HepG2 (cell line): Measurements from ENCODE around the gene LRBA. TPM values are rescaled to one million over a fixed set of nuclear protein-coding genes. Genes with fewer than 3 reads are reported as not detected.
A peak's percentile ranks its signal among the peaks of the same experiment; 100 is the strongest.

Experiments used
- ATF7-NPFF ChIP-seq: sonication (generic); formaldehyde crosslinking; IDR thresholded peaks from 2 replicates; pipeline ENCODE4 v1.8.1; 2023; ENCODE audit warnings: mild to moderate bottlenecking, low read depth, missing genetic modification reagents, moderate library complexity
- ESRRA ChIP-seq: sonication (generic); formaldehyde crosslinking; IDR thresholded peaks from 2 replicates; pipeline ENCODE4 v1.5.1; 2020; ENCODE audit warnings: mild to moderate bottlenecking, low read depth, missing genetic modification reagents
- HDAC1 ChIP-seq: sonication (generic); formaldehyde crosslinking; IDR thresholded peaks from 2 replicates; pipeline ENCODE4 v1.5.1; 2020; ENCODE audit warnings: mild to moderate bottlenecking, missing genetic modification reagents
- HDAC2 ChIP-seq: sonication (generic); formaldehyde crosslinking; IDR thresholded peaks from 2 replicates; pipeline ENCODE4 v1.4.0; 2020; ENCODE audit warnings: missing genetic modification reagents
- HHEX ChIP-seq: IDR thresholded peaks from 2 replicates; pipeline ENCODE4 v1.6.1; 2016; ENCODE audit warnings: control low read depth
- MIER3 ChIP-seq: IDR thresholded peaks from 2 replicates; pipeline ENCODE4 v1.6.1; 2016; ENCODE audit warnings: missing compliant biosample characterization, borderline replicate concordance
- ZBTB8A ChIP-seq: sonication (generic); formaldehyde crosslinking; IDR thresholded peaks from 2 replicates; pipeline ENCODE4 v1.4.0; 2020; ENCODE audit warnings: mild to moderate bottlenecking, low read depth, missing genetic modification reagents, borderline replicate concordance
- ZNF841 ChIP-seq: sonication (generic); formaldehyde crosslinking; IDR thresholded peaks from 2 replicates; pipeline ENCODE4 v1.8.1; 2023; ENCODE audit warnings: missing genetic modification reagents, borderline replicate concordance
- ZSCAN9 ChIP-seq: IDR thresholded peaks from 2 replicates; pipeline ENCODE4 v1.6.1; 2016; ENCODE audit warnings: borderline replicate concordance
- polyA plus RNA-seq, 8 experiments: library from polyadenylated mRNA; depleted of rRNA in 3 of 8; stranded (reverse) in 7 of 8; unstranded in 1 of 8; fragments of >200 nt; fragmentation: Illumina TruSeq in 4 of 8; extraction: Trizol in 4 of 8; gene quantifications; 2 replicates each; pipeline versions ENCODE4 v1.2.1 to v1.2.3, GENCODE V29; 2011 to 2016; ENCODE audit warnings: low read depth in 4 of 8, missing spikeins in 1 of 8, mixed read lengths in 1 of 8; ENCODE audit not compliant: insufficient read depth in 1 of 8
- total RNA-seq, 5 experiments: library from RNA; depleted of rRNA; stranded (reverse); fragments of >200 nt; fragmentation: Illumina TruSeq; extraction: Trizol; gene quantifications; 2 replicates each; pipeline ENCODE4 v1.2.3, GENCODE V29; 2016; ENCODE audit warnings: low read depth in 1 of 5
- TF ChIP-seq, protein P1 (sequence below): IDR thresholded peaks from 2 replicates; pipeline ENCODE4 v1.6.1; 2012; ENCODE audit warnings: low read depth, low read length, improper control_type of control experiment
- TF ChIP-seq, protein P2 (sequence below): sonication (generic); formaldehyde crosslinking; IDR thresholded peaks from 2 replicates; pipeline ENCODE4 v1.4.0; 2020; ENCODE audit warnings: mild to moderate bottlenecking, missing genetic modification reagents, borderline replicate concordance
- TF ChIP-seq, protein P3 (sequence below): sonication (generic); formaldehyde crosslinking; IDR thresholded peaks from 2 replicates; pipeline ENCODE4 v1.8.0; 2022; ENCODE audit warnings: missing genetic modification reagents, low read depth, mild to moderate bottlenecking, borderline replicate concordance
- TF ChIP-seq, protein P4 (sequence below): sonication (generic); formaldehyde crosslinking; IDR thresholded peaks from 2 replicates; pipeline ENCODE4 v1.5.1; 2020; ENCODE audit warnings: mild to moderate bottlenecking, missing genetic modification reagents, moderate library complexity
- TF ChIP-seq, protein P5 (sequence below): sonication (generic); formaldehyde crosslinking; IDR thresholded peaks from 2 replicates; pipeline ENCODE4 v1.5.0; 2020; ENCODE audit warnings: mild to moderate bottlenecking, low read depth, missing genetic modification reagents, borderline replicate concordance
- TF ChIP-seq, protein P6 (sequence below): IDR thresholded peaks from 2 replicates; pipeline ENCODE4 v1.6.1; 2016; ENCODE audit warnings: low read depth, borderline replicate concordance

Gene LRBA
- total and polyA plus RNA-seq, 2 of the 13 experiments (the other 11 are each of a cell fraction or from before 2014, with no cell fraction given), result 21.0 to 37.2 TPM

DNA sequence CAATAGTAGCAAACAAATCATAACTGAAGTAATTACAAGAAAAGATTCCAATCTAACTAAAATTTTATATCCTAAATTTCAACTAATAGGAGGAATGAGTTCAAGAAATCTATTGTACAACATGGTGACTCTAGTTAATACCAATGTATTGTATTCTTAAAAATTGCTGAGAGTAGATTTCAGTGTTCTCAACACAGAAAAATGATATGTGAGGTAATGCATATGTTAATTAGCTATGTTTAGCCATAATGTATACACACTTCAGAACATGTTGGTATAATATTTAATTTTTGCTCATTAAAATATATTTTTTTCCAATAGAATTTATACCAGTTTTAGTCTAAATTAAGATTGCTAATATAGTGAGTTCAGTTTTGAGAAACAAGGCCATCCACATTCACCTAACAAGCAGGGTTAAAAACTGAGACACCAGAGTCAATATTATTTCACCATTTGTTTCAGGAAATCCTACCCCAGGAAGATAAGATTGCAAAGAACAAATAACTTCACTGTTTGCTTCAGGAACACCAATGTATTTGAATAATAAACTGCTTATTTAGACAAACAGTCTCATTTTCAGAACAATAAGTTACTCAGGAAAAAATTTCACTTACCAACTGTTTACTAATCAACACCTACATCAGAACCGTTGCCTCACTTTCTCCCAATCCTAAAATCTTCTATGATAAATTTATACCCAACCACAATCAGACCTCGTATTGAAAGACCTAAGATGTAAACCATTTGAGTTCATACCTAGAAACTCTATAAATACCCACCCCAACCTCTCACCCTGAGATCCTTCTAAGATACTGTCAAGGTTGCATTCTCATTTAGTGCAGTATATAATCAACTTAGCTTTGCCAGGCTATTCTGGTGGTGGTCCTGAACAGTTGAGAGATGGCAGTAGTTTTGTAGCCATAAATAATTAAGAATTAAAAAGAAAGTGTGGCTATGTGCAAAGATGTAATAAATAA is 300.3 kb downstream of the LRBA start (continued):
- TF ChIP-seq, protein P1, sequence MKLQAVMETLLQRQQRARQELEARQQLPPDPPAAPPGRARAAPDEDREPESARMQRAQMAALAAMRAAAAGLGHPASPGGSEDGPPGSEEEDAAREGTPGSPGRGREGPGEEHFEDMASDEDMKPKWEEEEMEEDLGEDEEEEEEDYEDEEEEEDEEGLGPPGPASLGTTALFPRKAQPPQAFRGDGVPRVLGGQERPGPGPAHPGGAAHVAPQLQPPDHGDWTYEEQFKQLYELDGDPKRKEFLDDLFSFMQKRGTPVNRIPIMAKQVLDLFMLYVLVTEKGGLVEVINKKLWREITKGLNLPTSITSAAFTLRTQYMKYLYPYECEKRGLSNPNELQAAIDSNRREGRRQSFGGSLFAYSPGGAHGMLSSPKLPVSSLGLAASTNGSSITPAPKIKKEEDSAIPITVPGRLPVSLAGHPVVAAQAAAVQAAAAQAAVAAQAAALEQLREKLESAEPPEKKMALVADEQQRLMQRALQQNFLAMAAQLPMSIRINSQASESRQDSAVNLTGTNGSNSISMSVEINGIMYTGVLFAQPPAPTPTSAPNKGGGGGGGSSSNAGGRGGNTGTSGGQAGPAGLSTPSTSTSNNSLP, result 0 out of 2 replicates have a peak, but pooled peaks have one; percentile 35
- peak; percentile 50; the same call in 1 of the 2 replicates for TF ChIP-seq MIER3
- TF ChIP-seq ZNF841, result no peak
- TF ChIP-seq, protein P2, sequence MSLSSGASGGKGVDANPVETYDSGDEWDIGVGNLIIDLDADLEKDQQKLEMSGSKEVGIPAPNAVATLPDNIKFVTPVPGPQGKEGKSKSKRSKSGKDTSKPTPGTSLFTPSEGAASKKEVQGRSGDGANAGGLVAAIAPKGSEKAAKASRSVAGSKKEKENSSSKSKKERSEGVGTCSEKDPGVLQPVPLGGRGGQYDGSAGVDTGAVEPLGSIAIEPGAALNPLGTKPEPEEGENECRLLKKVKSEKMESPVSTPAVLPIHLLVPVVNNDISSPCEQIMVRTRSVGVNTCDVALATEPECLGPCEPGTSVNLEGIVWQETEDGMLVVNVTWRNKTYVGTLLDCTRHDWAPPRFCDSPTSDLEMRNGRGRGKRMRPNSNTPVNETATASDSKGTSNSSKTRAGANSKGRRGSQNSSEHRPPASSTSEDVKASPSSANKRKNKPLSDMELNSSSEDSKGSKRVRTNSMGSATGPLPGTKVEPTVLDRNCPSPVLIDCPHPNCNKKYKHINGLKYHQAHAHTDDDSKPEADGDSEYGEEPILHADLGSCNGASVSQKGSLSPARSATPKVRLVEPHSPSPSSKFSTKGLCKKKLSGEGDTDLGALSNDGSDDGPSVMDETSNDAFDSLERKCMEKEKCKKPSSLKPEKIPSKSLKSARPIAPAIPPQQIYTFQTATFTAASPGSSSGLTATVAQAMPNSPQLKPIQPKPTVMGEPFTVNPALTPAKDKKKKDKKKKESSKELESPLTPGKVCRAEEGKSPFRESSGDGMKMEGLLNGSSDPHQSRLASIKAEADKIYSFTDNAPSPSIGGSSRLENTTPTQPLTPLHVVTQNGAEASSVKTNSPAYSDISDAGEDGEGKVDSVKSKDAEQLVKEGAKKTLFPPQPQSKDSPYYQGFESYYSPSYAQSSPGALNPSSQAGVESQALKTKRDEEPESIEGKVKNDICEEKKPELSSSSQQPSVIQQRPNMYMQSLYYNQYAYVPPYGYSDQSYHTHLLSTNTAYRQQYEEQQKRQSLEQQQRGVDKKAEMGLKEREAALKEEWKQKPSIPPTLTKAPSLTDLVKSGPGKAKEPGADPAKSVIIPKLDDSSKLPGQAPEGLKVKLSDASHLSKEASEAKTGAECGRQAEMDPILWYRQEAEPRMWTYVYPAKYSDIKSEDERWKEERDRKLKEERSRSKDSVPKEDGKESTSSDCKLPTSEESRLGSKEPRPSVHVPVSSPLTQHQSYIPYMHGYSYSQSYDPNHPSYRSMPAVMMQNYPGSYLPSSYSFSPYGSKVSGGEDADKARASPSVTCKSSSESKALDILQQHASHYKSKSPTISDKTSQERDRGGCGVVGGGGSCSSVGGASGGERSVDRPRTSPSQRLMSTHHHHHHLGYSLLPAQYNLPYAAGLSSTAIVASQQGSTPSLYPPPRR, result peak; percentile 89; the same call in 1 of the 2 replicates
- TF ChIP-seq, protein P3, sequence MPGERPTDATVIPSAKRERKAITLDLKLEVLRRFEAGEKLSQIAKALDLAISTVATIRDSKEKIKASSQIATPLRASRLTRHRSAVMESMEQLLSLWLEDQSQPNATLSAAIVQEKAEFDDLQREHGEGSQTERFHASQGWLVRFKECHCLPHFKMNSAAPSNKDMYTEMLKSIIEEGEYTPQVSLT (CRISPR knock-in tag), result no peak
- TF ChIP-seq HDAC1 (CRISPR knock-in tag), result 0 out of 2 replicates have a peak, but pooled peaks have one; percentile 44
- TF ChIP-seq, protein P4, sequence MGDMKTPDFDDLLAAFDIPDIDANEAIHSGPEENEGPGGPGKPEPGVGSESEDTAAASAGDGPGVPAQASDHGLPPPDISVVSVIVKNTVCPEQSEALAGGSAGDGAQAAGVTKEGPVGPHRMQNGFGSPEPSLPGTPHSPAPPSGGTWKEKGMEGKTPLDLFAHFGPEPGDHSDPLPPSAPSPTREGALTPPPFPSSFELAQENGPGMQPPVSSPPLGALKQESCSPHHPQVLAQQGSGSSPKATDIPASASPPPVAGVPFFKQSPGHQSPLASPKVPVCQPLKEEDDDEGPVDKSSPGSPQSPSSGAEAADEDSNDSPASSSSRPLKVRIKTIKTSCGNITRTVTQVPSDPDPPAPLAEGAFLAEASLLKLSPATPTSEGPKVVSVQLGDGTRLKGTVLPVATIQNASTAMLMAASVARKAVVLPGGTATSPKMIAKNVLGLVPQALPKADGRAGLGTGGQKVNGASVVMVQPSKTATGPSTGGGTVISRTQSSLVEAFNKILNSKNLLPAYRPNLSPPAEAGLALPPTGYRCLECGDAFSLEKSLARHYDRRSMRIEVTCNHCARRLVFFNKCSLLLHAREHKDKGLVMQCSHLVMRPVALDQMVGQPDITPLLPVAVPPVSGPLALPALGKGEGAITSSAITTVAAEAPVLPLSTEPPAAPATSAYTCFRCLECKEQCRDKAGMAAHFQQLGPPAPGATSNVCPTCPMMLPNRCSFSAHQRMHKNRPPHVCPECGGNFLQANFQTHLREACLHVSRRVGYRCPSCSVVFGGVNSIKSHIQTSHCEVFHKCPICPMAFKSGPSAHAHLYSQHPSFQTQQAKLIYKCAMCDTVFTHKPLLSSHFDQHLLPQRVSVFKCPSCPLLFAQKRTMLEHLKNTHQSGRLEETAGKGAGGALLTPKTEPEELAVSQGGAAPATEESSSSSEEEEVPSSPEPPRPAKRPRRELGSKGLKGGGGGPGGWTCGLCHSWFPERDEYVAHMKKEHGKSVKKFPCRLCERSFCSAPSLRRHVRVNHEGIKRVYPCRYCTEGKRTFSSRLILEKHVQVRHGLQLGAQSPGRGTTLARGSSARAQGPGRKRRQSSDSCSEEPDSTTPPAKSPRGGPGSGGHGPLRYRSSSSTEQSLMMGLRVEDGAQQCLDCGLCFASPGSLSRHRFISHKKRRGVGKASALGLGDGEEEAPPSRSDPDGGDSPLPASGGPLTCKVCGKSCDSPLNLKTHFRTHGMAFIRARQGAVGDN, result no peak
- TF ChIP-seq ZBTB8A (CRISPR knock-in tag), result no peak
- TF ChIP-seq ESRRA (CRISPR knock-in tag), result no peak
- TF ChIP-seq ATF7-NPFF (CRISPR knock-in tag), result no peak
- TF ChIP-seq ZSCAN9 (CRISPR knock-in tag), result peak; percentile 60; the same call in 1 of the 2 replicates
- peak; percentile 66; the same call in 1 of the 2 replicates for TF ChIP-seq HHEX (CRISPR knock-in tag)
- TF ChIP-seq, protein P5, sequence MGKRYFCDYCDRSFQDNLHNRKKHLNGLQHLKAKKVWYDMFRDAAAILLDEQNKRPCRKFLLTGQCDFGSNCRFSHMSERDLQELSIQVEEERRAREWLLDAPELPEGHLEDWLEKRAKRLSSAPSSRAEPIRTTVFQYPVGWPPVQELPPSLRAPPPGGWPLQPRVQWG (CRISPR knock-in tag), result no peak
- 0 out of 2 replicates have a peak, but pooled peaks have one; percentile 35 for TF ChIP-seq HDAC2 (CRISPR knock-in tag)
- TF ChIP-seq, protein P6, sequence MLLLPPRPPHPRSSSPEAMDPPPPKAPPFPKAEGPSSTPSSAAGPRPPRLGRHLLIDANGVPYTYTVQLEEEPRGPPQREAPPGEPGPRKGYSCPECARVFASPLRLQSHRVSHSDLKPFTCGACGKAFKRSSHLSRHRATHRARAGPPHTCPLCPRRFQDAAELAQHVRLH (CRISPR knock-in tag), result no peak
